Naive thymus-derived CD8-positive, alpha-beta T cell (primary cell): Measurements from ENCODE around the gene FAM53B. TPM values are rescaled to one million over a fixed set of nuclear protein-coding genes. Genes with fewer than 3 reads are reported as not detected.

Experiments used
- ATAC-seq, 2 donors: fragments of 150-1000 bp; cut with Tn5 transposase in 1 of 2; sonication (Bioruptor Pico), chemical (Tn5 transposase) in 1 of 2; 1 replicate in 1 of 2; 2 replicates in 1 of 2; pipeline ENCODE4 v1.10.0; 2021; ENCODE audit warnings: mild to moderate bottlenecking in 2 of 2, moderate library complexity in 2 of 2
- POLR2A ChIA-PET: fragments of 350-600 bp; sonication (Branson Sonifier 250); formaldehyde crosslinking; loops from one replicate; lab custom pipeline; 2021; ENCODE audit warnings: antibody characterized with exemption; lab: Charles Lee
- DNase-seq, 10 donors: peaks; one replicate each; pipeline versions ENCODE4 v3.0.0 to v3.0.0-alpha.2; 2020 to 2022
- H3K27ac Mint-ChIP-seq, 10 donors: one replicate each; pipeline ENCODE4 v1.8.0; 2020 to 2022; ENCODE audit warnings: mild to moderate bottlenecking in 10 of 10, mixed read lengths in 10 of 10, moderate library complexity in 4 of 10, inconsistent platforms in 1 of 10
- H3K27me3 Mint-ChIP-seq, 5 donors: one replicate each; pipeline ENCODE4 v1.8.0; 2021 to 2022; ENCODE audit warnings: mixed read lengths in 5 of 5
- H3K36me3 Mint-ChIP-seq, 3 donors: one replicate each; pipeline ENCODE4 v1.8.0; 2020 to 2022; ENCODE audit warnings: mixed read lengths in 3 of 3, mild to moderate bottlenecking in 2 of 3, inconsistent platforms in 1 of 3
- H3K4me1 Mint-ChIP-seq, 4 donors: one replicate each; pipeline ENCODE4 v1.8.0; 2021 to 2022; ENCODE audit warnings: mixed read lengths in 4 of 4
- H3K4me3 Mint-ChIP-seq, 10 donors: one replicate each; pipeline ENCODE4 v1.8.0; 2020 to 2022; ENCODE audit warnings: mild to moderate bottlenecking in 10 of 10, mixed read lengths in 10 of 10, moderate library complexity in 6 of 10, inconsistent platforms in 1 of 10
- H3K9me3 Mint-ChIP-seq, 9 donors: one replicate each; pipeline ENCODE4 v1.8.0; 2020 to 2022; ENCODE audit warnings: mixed read lengths in 9 of 9, mild to moderate bottlenecking in 3 of 9, inconsistent platforms in 1 of 9, moderate library complexity in 1 of 9
- polyA plus RNA-seq, 3 donors: library from polyadenylated mRNA; unstranded; fragments of 300-500 nt; fragmentation: Illumina TruSeq; gene quantifications; one replicate each; pipeline ENCODE4 v1.2.3, GENCODE V29; 2021
- total RNA-seq, 8 experiments: library from RNA in 2 of 8; stranded (reverse) in 2 of 8; gene quantifications; one replicate each; pipeline ENCODE4 v1.2.3 and lab custom pipeline; 2021 to 2026

The FAM53B gene
- total and polyA plus RNA-seq, 5 experiments from 2014 or later, result 2.4 to 23.2 (median 15.1) TPM

DNA sequence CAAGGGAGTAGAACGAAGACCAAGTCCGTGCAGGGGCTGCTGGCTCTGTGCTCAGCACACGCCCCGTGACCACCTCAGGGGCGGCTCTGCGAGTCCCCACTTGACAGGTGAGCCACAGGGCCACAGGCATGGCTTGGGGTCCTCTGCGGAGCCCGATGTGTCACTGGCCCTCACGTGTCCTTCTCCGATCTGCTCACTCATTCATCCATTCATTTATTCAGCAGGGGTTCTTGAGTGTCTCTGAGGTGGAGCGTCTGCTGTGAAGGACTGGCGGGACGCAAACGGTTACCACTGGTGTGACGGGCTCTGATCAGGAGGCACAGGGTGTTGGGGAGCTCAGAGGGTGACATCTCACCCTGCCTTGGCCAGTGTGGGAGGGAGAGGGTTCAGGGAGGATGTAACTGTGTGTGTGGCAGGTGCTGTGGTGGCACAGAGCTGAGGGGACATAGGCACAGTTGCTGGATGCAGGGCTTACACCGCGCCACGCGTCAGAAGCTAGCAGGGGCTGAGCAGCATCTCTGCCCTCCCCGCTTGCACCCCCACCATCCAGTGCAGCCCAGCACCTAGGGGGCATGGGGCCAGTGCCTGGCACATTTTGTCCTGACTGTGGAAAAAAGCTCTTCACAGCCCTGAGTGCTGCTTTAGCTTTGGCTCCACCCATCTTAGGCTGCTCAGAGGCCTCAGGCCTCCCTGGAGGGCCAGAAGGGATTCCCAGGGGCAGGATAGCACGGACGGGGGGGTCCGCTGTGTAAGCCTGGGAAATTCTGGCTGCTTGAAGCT, 165.8 kb downstream of the FAM53B start:
- peak overlapping the region in 2 of 10 donors; percentile 34 to 80 for H3K27ac Mint-ChIP-seq
- no peak for ATAC-seq
- H3K4me1 Mint-ChIP-seq, result peaks cover 0 to 6% (median 3%) of the 10 kb centered on the region in 4 donors
- H3K27me3 Mint-ChIP-seq, result no peaks in the 10 kb centered on the region
- POLR2A ChIA-PET, result no interaction called here
- no peak overlapping the region for H3K4me3 Mint-ChIP-seq
- peaks cover 0 to 15% (median 7%) of the 10 kb centered on the region in 9 donors for H3K9me3 Mint-ChIP-seq
- peak in 1 of 10 donors; percentile 56 for DNase-seq
- peaks cover 6 to 23% (median 8%) of the 10 kb centered on the region in 3 donors for H3K36me3 Mint-ChIP-seq

DNA sequence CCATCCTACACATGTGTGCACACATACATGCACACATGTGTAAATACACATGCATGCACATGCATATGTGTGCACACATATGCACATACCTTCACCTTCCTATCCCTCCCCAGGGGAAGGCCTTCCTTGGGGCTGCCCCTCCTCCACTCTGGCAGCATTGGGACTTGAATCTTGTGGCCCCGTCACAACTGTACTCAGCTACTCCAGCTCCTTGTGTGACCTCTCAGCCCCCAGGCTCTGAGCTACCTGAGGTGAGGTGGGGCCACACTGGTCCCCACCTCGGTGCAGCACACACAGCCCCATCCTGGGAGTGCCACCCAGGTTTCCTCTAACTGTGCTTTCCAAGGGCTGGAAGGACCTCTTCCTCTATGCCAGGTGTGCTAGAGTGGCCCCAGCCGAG, 166.5 kb downstream of the FAM53B start:
- ATAC-seq, result no peak
- peak overlapping the region in 1 of 10 donors; percentile 39 for H3K27ac Mint-ChIP-seq
- POLR2A ChIA-PET, result no interaction called here

DNA sequence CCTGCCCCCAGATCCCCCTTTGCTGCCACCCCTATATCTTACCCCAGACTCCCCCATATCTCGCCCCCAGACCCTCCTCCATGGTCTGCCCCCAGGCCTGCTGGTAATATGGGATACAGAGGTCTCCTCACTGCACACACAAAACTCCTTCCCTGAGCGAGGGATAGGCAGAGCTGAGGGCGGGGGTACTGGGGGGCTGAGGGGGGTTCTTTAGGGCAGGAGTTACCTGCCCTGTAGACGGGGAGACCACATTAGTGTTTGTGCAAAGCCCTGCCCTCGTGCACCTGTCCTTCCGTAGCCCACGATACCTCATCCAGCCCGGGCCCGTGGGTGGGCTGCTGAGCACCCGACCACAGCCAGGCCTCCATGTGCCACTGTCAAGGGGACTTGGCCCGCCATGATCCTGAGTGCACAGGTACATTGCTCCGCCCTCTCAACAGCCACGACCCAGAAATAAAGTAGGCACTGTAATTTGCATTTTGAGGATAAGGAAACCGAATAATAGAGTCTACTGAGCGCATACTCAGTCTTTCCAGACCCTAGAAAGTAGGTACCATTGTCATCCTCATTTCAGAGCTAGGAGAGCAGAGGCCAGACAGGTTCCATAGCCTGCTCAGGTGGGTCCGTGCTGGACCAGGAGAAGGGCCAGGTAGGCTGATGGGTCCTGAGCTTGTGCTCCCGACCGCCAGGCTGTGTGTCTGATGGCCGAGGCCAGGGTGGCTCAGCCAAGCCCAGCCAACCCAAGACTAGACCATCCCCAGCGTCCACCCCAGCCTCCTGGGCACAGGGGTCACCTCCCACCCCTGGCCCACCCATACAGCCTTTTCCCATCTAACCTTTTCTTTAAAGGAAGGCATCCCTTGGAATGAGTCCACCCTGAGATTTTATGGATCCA, 167.4 kb downstream of the FAM53B start:
- Mint-ChIP-seq H3K4me1 (peaks cover 0 to 6% (median 1%) of the 10 kb centered on the region in 4 donors), H3K27ac (no peak overlapping the region), H3K36me3 (peaks cover 5 to 17% (median 6%) of the 10 kb centered on the region in 3 donors), H3K9me3 (peaks cover 0 to 15% (median 7%) of the 10 kb centered on the region in 9 donors), H3K27me3 (no peaks in the 10 kb centered on the region), H3K4me3 (no peak overlapping the region)
- DNase-seq (peak in 1 of 10 donors; percentile 45), ATAC-seq (no peak)
- POLR2A ChIA-PET, result interaction anchor here (0.6 kb wide), 1 partner anchor 1582 kb away, joined by 3 read pairs; no protein-coding TSS in a partner anchor

More for the DNA sequence above, 166.5 kb downstream of the FAM53B start:
- no peak for DNase-seq
- no peak overlapping the region for H3K4me3 Mint-ChIP-seq
- H3K4me1 Mint-ChIP-seq, result peaks cover 0 to 6% (median 1%) of the 10 kb centered on the region in 4 donors
- H3K27me3 Mint-ChIP-seq, result no peaks in the 10 kb centered on the region
- H3K36me3 Mint-ChIP-seq, result peaks cover 5 to 19% (median 6%) of the 10 kb centered on the region in 3 donors
- H3K9me3 Mint-ChIP-seq, result peaks cover 0 to 15% (median 7%) of the 10 kb centered on the region in 9 donors

DNA sequence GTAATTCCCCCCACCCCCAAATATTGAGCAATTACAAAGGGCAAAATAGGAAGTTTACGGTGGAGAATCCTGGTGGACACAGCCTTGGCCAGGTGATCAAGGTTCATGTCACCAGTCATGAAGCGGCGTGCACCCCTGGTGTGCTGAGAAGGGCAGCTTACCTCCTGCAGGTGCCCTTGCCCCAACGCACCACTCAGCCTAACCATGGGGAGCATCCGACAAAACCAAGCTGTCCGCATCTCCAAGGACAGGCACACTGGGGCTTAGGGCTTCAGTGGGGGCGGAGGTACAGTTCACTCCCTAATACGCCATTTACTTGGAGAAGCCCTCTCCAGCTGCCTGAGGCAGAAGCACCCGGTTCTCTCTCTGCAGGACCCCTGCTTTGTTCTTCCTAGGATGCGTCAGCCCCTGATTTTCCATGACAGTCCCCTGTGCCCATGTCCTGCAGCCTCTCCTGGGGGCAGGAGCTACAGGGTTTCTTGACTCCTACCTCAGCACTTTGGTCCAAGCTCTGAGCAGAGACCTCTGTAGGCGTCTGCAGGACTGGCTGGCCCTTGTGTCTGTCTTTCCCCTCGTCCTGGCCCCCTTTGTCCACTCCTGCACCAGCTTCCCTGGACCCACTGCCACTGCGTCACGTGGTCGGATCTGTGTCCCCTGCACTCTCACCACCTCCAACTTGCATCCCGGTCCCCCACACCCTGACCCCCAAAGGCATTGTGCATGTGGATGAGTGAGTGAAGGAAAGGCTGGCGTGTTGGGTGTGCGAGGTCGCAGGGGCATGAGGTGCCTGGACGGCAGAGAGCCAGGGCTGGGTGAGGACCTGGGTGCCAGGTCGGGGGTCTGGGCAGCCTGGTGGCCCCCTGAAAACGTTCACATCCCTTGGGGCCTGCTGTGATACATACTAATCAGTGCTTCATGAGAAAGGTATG, 168.8 kb downstream of the FAM53B start:
- POLR2A ChIA-PET, result no interaction called here
- Mint-ChIP-seq H3K4me1 (peaks cover 0 to 6% (median 4%) of the 10 kb centered on the region in 4 donors), H3K36me3 (peaks cover 0 to 12% (median 0%) of the 10 kb centered on the region in 3 donors), H3K9me3 (peaks cover 0 to 8% (median 4%) of the 10 kb centered on the region in 9 donors), H3K27ac (peak overlapping the region in 3 of 10 donors; percentile 22 to 82 (median 53)), H3K27me3 (no peaks in the 10 kb centered on the region), H3K4me3 (no peak overlapping the region)
- ATAC-seq, result no peak
- DNase-seq, result peak in 1 of 10 donors; percentile 45

DNA sequence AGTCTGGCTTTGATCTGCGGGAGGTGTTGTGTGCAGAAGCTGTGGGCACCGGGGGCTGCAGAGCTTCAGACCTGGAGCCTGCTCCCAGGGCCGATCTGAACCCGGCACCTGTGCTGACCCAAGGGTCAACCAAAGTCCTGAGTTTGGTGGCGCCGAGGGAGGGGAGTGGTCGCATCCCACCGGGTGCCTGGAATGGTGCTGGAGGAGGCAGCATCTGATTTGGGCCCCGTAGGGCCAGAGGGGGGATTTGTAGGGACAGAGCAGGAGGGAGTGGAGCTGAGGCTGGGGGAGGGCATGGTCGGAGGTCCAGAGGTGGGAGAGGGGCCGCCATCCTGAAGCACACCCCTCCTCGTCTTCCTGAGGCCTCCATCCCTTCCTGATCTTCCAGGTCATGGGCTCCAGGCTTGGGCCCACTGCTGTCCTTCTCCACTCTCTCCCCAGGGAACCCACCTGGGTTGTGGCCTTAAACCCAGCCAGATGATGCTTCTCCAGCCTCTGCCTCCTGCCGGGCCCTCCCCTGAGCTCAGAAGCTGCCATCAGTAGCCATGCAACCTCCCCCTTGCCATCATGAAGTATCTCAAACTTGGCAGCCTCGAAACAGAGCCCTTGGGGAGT, 169.6 kb downstream of the FAM53B start:
- Mint-ChIP-seq H3K27ac (peak overlapping the region in 1 of 10 donors; percentile 82), H3K27me3 (no peaks in the 10 kb centered on the region), H3K9me3 (peaks cover 0 to 3% (median 0%) of the 10 kb centered on the region in 9 donors), H3K4me1 (peaks cover 0 to 13% (median 4%) of the 10 kb centered on the region in 4 donors), H3K4me3 (no peak overlapping the region), H3K36me3 (peaks cover 0 to 4% (median 0%) of the 10 kb centered on the region in 3 donors)
- DNase-seq (peak in 1 of 10 donors; percentile 56), ATAC-seq (no peak)
- POLR2A ChIA-PET, result no interaction called here

DNA sequence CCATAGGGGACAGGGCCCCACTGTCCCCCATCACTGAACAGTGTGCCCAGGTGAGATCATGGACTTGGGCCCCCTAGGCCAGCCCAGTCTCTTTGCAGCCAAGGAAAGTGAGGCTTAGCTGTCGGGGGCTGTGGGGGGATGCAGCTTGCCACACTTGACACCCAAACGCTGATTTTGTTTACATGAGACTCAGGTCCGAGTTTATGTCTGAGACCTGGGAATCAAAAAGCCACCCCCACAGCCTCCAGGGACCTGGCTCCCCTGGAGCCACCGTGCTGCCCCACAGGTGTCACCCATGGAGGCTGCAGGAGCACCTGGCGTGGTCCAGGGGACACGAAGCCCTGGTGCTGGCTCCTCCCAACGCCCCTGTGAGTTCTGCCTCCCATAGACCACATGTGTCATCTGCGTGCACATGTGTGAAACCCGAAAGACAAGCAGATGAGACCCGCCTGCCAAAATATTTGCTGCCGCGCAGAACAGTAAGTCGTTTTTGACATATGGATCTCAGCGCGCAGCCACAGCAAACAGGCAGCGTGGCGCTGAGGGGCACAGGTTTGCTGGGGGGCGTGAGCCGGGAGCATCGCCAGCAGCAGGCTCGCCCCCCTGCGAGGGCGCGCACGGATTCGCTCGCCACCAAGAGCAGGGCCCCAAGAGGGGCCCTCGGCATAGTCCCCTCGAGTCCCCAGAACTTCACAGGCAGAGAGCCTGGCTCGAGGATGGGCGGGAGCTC, 170.3 kb downstream of the FAM53B start:
- Mint-ChIP-seq H3K4me3 (no peak overlapping the region), H3K27ac (no peak overlapping the region), H3K27me3 (no peaks in the 10 kb centered on the region), H3K4me1 (peaks cover 0 to 16% (median 4%) of the 10 kb centered on the region in 4 donors), H3K9me3 (peaks cover 0 to 2% (median 0%) of the 10 kb centered on the region in 9 donors), H3K36me3 (no peaks in the 10 kb centered on the region)
- ATAC-seq (no peak), DNase-seq (no peak)
- POLR2A ChIA-PET, result no interaction called here

DNA sequence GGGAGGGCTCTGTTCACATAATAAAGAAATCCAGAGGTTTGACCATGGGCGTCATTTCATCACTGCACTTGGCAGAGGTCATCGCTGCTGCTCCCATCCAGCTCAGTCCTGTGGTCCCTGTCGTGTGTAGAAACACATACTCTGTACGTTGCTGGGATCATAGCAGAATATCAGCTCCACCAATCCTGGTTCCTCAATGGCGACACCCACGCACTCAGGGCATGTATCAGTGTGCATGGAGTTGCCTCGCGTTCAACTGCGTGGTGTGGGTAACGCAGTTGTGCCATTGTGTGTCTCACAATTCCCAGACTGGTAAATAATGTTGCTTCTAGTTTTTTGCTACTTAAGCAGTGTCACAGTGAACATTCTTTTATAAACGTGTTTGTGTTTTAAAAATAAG, 171.4 kb downstream of the FAM53B start:
- Mint-ChIP-seq H3K36me3 (no peaks in the 10 kb centered on the region), H3K4me3 (no peak overlapping the region), H3K27ac (no peak overlapping the region), H3K9me3 (no peaks in the 10 kb centered on the region), H3K4me1 (peaks cover 0 to 16% (median 4%) of the 10 kb centered on the region in 4 donors), H3K27me3 (no peaks in the 10 kb centered on the region)
- POLR2A ChIA-PET, result no interaction called here
- ATAC-seq, result no peak
- DNase-seq, result no peak

DNA sequence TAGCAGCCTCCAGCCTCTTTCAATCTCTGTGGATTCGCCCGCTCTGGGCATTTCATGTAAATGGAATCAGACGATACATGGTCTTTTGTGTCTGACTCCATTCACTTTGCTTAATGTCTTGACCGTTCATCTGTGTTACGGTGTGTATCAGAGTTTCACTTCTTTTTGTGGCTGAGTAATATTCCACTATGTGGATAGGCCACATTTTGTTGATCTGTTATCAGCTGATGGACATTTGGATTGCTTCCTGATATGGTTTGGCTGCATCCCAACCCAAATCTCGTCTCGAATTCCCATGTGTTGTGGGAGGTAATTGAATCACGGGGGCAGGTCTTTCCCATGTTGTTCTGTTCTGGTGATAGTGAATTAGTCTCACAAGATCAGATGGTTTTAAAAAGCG, 173.5 kb downstream of the FAM53B start:
- Mint-ChIP-seq H3K27ac (no peak overlapping the region), H3K4me1 (peaks cover 0 to 19% (median 2%) of the 10 kb centered on the region in 4 donors), H3K4me3 (no peak overlapping the region), H3K36me3 (no peaks in the 10 kb centered on the region), H3K27me3 (no peaks in the 10 kb centered on the region), H3K9me3 (no peaks in the 10 kb centered on the region)
- DNase-seq (no peak), ATAC-seq (no peak)
- POLR2A ChIA-PET, result no interaction called here

DNA sequence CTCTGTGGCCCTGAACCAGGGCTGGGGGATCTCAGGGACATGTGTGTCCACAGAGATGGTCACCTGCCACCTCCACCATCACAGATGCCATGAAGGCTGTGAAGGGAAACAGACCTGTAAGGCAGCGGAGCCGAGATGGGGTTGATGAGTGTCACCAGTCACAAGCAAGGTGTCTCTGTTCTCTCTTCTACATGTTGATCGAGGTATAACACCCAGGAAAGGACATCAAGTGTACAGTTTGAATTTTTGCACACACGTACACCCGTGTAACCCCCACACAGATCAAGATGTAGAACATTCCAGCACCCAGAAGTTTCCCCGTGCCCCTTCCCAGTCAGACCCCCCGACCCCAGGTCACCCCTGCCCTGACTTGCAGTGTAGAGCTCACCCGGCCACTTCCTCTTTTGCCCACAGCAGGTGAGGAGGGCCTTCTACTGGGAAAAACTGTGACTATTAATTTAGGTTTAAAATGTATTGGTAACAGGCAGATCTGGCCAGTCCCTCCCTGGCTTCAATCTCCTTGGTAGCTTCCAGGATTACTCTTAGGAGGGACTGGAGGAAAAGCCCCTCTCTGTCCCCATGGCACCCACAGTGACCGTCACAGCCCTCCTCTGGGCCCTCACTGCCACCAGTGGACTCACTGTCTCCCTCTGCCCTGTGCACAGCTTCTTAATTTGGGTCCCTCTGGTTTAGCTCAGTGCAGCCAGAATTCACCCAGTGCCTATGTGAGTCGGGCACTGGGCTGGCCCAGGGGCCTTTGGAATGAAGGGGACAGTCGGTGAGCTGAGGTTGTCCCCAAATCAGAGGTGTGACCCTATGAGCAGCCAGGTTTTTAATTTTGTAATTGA, 174.3 kb downstream of the FAM53B start:
- POLR2A ChIA-PET, result no interaction called here
- Mint-ChIP-seq H3K36me3 (no peaks in the 10 kb centered on the region), H3K27me3 (no peaks in the 10 kb centered on the region), H3K4me3 (no peak overlapping the region), H3K9me3 (no peaks in the 10 kb centered on the region), H3K27ac (peak overlapping the region in 1 of 10 donors; percentile 59), H3K4me1 (peaks cover 0 to 19% (median 0%) of the 10 kb centered on the region in 4 donors)
- DNase-seq (peak in 1 of 10 donors; percentile 50), ATAC-seq (no peak)
